SH-SY5Y (cell line): ENCODE data around the gene KRABD2.

Source experiments
- GATA2 ChIP-seq: IDR thresholded peaks from 2 replicates; pipeline ENCODE4 v1.6.1; 2011; ENCODE audit warnings: mild to moderate bottlenecking, low read depth, low read length
- GATA3 ChIP-seq: IDR thresholded peaks from 2 replicates; pipeline ENCODE4 v1.6.1; 2011; ENCODE audit warnings: low read depth, mild to moderate bottlenecking, low read length, moderate library complexity

GRCh38 chr17:8392674-8393469 lies 16.4 kb upstream of the KRABD2 start:
- no peak for TF ChIP-seq GATA3
- no peak for TF ChIP-seq GATA2
